K562 (cell line): ENCODE measurements around the gene NRTN. TPM values are rescaled to one million over a fixed set of nuclear protein-coding genes. Genes with fewer than 3 reads are reported as not detected.

Source experiments
- ADNP ChIP-seq: fragments of 200-800 bp; sonication (Bioruptor generic); IDR thresholded peaks from 2 replicates; pipeline ENCODE4 v1.6.1; 2016; ENCODE audit warnings: missing genetic modification characterization, missing compliant biosample characterization
- KLF10 ChIP-seq: fragments of 250-450 bp; sonication (Bioruptor Pico); IDR thresholded peaks from 2 replicates; pipeline ENCODE4 v1.6.1; 2021; ENCODE audit warnings: matching md5 sums
- SMARCB1 ChIP-seq: IDR thresholded peaks from 2 replicates; pipeline ENCODE4 v1.6.1; 2011; ENCODE audit warnings: improper control_type of control experiment, low read depth; ENCODE audit not compliant: insufficient read length
- SNRNP70 ChIP-seq: fragments of 200-400 bp; formaldehyde crosslinking; optimal IDR thresholded peaks from 2 replicates; pipeline ENCODE3; 2017; ENCODE audit warnings: low read depth, low read length
- STAG1 ChIP-seq: sonication (generic); formaldehyde crosslinking; IDR thresholded peaks from 2 replicates; pipeline ENCODE4 v1.5.0; 2020; ENCODE audit warnings: missing genetic modification reagents, borderline replicate concordance
- ZC3H11A ChIP-seq: IDR thresholded peaks from 2 replicates; pipeline ENCODE4 v1.6.1; 2012; ENCODE audit warnings: low read depth, low read length, improper control_type of control experiment
- polyA plus RNA-seq, 8 experiments: library from polyadenylated mRNA; depleted of rRNA in 4 of 8; stranded (reverse) in 5 of 8; unstranded in 3 of 8; fragments of >200 nt; fragmentation: Nextera tagmentation in 2 of 8; fragmentation: Illumina TruSeq in 1 of 8; extraction: Ambion mirVana in 2 of 8; extraction: Trizol in 1 of 8; gene quantifications; 2 replicates each; pipeline versions ENCODE4 v1.2.1 to v1.2.3, GENCODE V29; 2011 to 2014; ENCODE audit warnings: inconsistent platforms in 1 of 8, missing spikeins in 1 of 8
- total RNA-seq, 7 experiments: library from RNA; depleted of rRNA in 6 of 7; stranded (reverse); fragments of >200 nt in 6 of 7; fragmentation: Illumina TruSeq in 2 of 7; extraction: Trizol in 2 of 7; gene quantifications; 2 replicates each; pipeline versions ENCODE4 v1.2.1 to v1.2.3, GENCODE V29; 2011 to 2021; ENCODE audit warnings: low replicate concordance in 1 of 7
- TF ChIP-seq, protein P1 (sequence below), 2 experiments: fragments of 150-350 bp in 1 of 2; IDR thresholded peaks; 2 replicates each; pipeline ENCODE4 v1.6.1; 2012 to 2016; ENCODE audit warnings: low read depth in 2 of 2, low read length in 2 of 2, mild to moderate bottlenecking in 1 of 2, moderate library complexity in 1 of 2
- TF ChIP-seq, protein P2 (sequence below): fragments of 250-450 bp; sonication (Bioruptor Pico); IDR thresholded peaks from 2 replicates; pipeline ENCODE4 v1.4.0; 2020
- TF ChIP-seq, protein P3 (sequence below), 2 experiments: IDR thresholded peaks; 2 replicates each; pipeline ENCODE4 v1.6.1; 2011; ENCODE audit warnings: borderline replicate concordance in 1 of 2, control low read depth in 1 of 2, low read depth in 1 of 2, low read length in 1 of 2, mild to moderate bottlenecking in 1 of 2, mixed read lengths in 1 of 2, moderate library complexity in 1 of 2; ENCODE audit not compliant: insufficient read depth in 1 of 2, insufficient read length in 1 of 2, poor library complexity in 1 of 2, severe bottlenecking in 1 of 2; ENCODE audit errors: extremely low read depth in 1 of 2
- TF ChIP-seq, protein P4 (sequence below), 2 experiments: fragments of 450-650 bp in 1 of 2; IDR thresholded peaks; 2 replicates each; pipeline ENCODE4 v1.6.1; 2011 to 2017; ENCODE audit warnings: low read depth in 2 of 2, antibody characterized with exemption in 1 of 2, borderline replicate concordance in 1 of 2, low read length in 1 of 2, mild to moderate bottlenecking in 1 of 2, mixed read lengths in 1 of 2; ENCODE audit not compliant: control insufficient read depth in 1 of 2

NRTN gene
- total and polyA plus RNA-seq, 9 of the 15 experiments (the other 6 are each of a cell fraction or from before 2014, with no cell fraction given), result 0.62 to 8.1 (median 1.6) TPM; not detected in 2

DNA sequence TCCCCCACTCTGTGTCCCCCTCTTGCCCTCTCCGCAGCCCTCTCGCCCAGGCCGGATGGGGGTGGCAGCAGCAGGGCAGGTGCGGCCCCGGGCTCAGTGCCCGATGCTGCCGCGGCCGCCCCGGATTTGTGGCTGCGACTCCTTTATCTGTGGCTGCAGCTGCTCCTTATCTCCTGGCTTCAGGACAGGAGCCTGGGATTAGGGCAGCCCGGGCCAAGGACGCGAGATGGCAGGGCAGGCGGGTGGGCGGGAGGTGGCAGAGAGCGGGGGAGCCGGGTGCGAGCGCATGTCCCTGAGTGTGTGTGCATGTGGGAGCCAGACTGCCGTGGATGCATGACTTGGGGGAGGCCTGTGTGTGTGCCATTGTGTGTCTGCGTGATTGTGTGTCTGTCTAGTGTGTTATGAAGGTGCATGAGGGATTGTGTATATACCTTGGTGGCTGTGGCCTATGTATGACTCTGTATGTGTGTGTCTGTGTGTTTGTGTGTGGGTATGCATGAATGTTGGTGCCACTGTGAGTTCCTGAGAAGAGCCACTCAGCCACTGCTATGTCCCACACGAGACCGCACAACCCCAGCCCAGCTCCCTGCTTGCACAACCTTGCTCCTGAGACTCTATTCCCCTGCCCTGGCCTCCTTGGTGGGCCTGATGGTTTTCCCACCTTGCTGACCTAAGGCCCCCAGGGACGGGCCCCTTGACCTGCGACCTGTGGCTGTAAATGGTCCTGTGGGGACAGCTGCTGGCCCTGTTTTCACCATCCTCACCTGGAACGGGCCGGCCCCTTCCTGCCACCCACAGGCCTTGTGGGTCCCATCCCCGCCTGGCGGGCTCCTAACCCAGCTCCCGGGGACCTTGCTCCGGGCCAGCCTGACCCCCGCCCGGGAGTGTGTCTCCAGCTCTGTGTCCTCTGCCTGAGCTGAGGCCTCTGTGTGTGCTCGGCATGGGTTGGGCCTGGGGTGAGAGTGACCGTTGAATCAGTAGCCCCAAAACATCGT, 5.3 kb upstream of the NRTN start (continued):
- TF ChIP-seq, protein P1, sequence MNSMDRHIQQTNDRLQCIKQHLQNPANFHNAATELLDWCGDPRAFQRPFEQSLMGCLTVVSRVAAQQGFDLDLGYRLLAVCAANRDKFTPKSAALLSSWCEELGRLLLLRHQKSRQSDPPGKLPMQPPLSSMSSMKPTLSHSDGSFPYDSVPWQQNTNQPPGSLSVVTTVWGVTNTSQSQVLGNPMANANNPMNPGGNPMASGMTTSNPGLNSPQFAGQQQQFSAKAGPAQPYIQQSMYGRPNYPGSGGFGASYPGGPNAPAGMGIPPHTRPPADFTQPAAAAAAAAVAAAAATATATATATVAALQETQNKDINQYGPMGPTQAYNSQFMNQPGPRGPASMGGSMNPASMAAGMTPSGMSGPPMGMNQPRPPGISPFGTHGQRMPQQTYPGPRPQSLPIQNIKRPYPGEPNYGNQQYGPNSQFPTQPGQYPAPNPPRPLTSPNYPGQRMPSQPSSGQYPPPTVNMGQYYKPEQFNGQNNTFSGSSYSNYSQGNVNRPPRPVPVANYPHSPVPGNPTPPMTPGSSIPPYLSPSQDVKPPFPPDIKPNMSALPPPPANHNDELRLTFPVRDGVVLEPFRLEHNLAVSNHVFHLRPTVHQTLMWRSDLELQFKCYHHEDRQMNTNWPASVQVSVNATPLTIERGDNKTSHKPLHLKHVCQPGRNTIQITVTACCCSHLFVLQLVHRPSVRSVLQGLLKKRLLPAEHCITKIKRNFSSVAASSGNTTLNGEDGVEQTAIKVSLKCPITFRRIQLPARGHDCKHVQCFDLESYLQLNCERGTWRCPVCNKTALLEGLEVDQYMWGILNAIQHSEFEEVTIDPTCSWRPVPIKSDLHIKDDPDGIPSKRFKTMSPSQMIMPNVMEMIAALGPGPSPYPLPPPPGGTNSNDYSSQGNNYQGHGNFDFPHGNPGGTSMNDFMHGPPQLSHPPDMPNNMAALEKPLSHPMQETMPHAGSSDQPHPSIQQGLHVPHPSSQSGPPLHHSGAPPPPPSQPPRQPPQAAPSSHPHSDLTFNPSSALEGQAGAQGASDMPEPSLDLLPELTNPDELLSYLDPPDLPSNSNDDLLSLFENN (IDR thresholded peaks at IDR 0.05; ENCODE audit: low read depth in 2 of 2, low read length in 2 of 2), result peak in 1 of 2 experiments; percentile 95; a peak in 2 of 4 replicates
- TF ChIP-seq ADNP (tag) (peak; percentile 72; the same call in 1 of the 2 replicates), ZC3H11A (no peak), STAG1 (CRISPR knock-in tag) (no peak), SNRNP70 (no peak), SMARCB1 (no peak), KLF10 (CRISPR knock-in tag) (no peak)
- TF ChIP-seq, protein P2, sequence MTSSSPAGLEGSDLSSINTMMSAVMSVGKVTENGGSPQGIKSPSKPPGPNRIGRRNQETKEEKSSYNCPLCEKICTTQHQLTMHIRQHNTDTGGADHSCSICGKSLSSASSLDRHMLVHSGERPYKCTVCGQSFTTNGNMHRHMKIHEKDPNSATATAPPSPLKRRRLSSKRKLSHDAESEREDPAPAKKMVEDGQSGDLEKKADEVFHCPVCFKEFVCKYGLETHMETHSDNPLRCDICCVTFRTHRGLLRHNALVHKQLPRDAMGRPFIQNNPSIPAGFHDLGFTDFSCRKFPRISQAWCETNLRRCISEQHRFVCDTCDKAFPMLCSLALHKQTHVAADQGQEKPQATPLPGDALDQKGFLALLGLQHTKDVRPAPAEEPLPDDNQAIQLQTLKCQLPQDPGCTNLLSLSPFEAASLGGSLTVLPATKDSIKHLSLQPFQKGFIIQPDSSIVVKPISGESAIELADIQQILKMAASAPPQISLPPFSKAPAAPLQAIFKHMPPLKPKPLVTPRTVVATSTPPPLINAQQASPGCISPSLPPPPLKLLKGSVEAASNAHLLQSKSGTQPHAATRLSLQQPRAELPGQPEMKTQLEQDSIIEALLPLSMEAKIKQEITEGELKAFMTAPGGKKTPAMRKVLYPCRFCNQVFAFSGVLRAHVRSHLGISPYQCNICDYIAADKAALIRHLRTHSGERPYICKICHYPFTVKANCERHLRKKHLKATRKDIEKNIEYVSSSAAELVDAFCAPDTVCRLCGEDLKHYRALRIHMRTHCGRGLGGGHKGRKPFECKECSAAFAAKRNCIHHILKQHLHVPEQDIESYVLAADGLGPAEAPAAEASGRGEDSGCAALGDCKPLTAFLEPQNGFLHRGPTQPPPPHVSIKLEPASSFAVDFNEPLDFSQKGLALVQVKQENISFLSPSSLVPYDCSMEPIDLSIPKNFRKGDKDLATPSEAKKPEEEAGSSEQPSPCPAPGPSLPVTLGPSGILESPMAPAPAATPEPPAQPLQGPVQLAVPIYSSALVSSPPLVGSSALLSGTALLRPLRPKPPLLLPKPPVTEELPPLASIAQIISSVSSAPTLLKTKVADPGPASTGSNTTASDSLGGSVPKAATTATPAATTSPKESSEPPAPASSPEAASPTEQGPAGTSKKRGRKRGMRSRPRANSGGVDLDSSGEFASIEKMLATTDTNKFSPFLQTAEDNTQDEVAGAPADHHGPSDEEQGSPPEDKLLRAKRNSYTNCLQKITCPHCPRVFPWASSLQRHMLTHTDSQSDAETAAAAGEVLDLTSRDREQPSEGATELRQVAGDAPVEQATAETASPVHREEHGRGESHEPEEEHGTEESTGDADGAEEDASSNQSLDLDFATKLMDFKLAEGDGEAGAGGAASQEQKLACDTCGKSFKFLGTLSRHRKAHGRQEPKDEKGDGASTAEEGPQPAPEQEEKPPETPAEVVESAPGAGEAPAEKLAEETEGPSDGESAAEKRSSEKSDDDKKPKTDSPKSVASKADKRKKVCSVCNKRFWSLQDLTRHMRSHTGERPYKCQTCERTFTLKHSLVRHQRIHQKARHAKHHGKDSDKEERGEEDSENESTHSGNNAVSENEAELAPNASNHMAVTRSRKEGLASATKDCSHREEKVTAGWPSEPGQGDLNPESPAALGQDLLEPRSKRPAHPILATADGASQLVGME (CRISPR knock-in tag), result no peak
- TF ChIP-seq, protein P3, sequence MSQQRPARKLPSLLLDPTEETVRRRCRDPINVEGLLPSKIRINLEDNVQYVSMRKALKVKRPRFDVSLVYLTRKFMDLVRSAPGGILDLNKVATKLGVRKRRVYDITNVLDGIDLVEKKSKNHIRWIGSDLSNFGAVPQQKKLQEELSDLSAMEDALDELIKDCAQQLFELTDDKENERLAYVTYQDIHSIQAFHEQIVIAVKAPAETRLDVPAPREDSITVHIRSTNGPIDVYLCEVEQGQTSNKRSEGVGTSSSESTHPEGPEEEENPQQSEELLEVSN (IDR thresholded peaks at IDR 0.05; ENCODE audit: borderline replicate concordance in 1 of 2, extremely low read depth in 1 of 2, insufficient read depth in 1 of 2, insufficient read length in 1 of 2, low read depth in 1 of 2, low read length in 1 of 2, poor library complexity in 1 of 2, severe bottlenecking in 1 of 2), result peak; percentile 94 to 98
- TF ChIP-seq, protein P4, sequence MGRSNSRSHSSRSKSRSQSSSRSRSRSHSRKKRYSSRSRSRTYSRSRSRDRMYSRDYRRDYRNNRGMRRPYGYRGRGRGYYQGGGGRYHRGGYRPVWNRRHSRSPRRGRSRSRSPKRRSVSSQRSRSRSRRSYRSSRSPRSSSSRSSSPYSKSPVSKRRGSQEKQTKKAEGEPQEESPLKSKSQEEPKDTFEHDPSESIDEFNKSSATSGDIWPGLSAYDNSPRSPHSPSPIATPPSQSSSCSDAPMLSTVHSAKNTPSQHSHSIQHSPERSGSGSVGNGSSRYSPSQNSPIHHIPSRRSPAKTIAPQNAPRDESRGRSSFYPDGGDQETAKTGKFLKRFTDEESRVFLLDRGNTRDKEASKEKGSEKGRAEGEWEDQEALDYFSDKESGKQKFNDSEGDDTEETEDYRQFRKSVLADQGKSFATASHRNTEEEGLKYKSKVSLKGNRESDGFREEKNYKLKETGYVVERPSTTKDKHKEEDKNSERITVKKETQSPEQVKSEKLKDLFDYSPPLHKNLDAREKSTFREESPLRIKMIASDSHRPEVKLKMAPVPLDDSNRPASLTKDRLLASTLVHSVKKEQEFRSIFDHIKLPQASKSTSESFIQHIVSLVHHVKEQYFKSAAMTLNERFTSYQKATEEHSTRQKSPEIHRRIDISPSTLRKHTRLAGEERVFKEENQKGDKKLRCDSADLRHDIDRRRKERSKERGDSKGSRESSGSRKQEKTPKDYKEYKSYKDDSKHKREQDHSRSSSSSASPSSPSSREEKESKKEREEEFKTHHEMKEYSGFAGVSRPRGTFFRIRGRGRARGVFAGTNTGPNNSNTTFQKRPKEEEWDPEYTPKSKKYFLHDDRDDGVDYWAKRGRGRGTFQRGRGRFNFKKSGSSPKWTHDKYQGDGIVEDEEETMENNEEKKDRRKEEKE (IDR thresholded peaks at IDR 0.05; ENCODE audit: borderline replicate concordance in 1 of 2, control insufficient read depth in 1 of 2, low read depth in 2 of 2, low read length in 1 of 2), result no peak
